Measurements from ENCODE around the gene MAP3K8.

MAP3K8 gene

GRCh38 chr10:30433730-30434272 lies at the start of gene MAP3K8:
TSS of gene MAP3K8 (plus strand) at chr10:30434184. CDS start at chr10:30438939, 4,755 bp downstream.
- Histone ChIP-seq H3K27ac (ENCODE audit: low read depth, low read length) (peak within 1 kb of the TSS; percentile 69), H3K27me3 (ENCODE audit: control insufficient read depth, low read length) (no peaks in the 10 kb centered on the region), H3K4me2 (ENCODE audit: low read length) (peak within 1 kb of the TSS; percentile 89), H3K36me3 (ENCODE audit: control insufficient read depth, low read length) (peaks cover 12% of the 10 kb centered on the region), H3K79me2 (ENCODE audit: control insufficient read depth, low read length) (peaks cover 14% of the 10 kb centered on the region), H3K4me1 (ENCODE audit: control insufficient read depth, low read length) (peaks cover 75% of the 10 kb centered on the region), H3K9me2 (replicated peaks; ENCODE audit: control insufficient read depth, low read length) (no peaks in the 10 kb centered on the region), H3F3A (ENCODE audit: control insufficient read depth, insufficient read depth) (peaks cover 30% of the 10 kb centered on the region), H4K20me1 (ENCODE audit: control insufficient read depth, insufficient read depth, low read depth, low read length) (no peaks in the 10 kb centered on the region), H3K4me3 (ENCODE audit: low read length) (peak within 1 kb of the TSS; percentile 88), H3K9me3 (ENCODE audit: control insufficient read depth, insufficient read depth, low read length) (no peaks in the 10 kb centered on the region)
- TF ChIP-seq EZH2phosphoT487 (IDR thresholded peaks at IDR 0.05; ENCODE audit: borderline replicate concordance, low read length) (no peak), CTCF (IDR thresholded peaks at IDR 0.05; ENCODE audit: low read depth, low read length, poor library complexity, severe bottlenecking) (no peak)

GRCh38 chr10:30384701-30385201 lies 49.2 kb upstream of the MAP3K8 start:
- Histone ChIP-seq H3F3A (ENCODE audit: control insufficient read depth, insufficient read depth) (no peaks in the 10 kb centered on the region), H3K4me2 (ENCODE audit: low read length) (no peak overlapping the region), H3K9me3 (ENCODE audit: control insufficient read depth, insufficient read depth, low read length) (no peaks in the 10 kb centered on the region), H3K9me2 (replicated peaks; ENCODE audit: control insufficient read depth, low read length) (no peaks in the 10 kb centered on the region), H3K27me3 (ENCODE audit: control insufficient read depth, low read length) (peaks cover 7% of the 10 kb centered on the region), H3K27ac (ENCODE audit: low read depth, low read length) (no peak overlapping the region), H3K4me1 (ENCODE audit: control insufficient read depth, low read length) (no peaks in the 10 kb centered on the region), H3K36me3 (ENCODE audit: control insufficient read depth, low read length) (no peaks in the 10 kb centered on the region), H3K79me2 (ENCODE audit: control insufficient read depth, low read length) (no peaks in the 10 kb centered on the region), H4K20me1 (ENCODE audit: control insufficient read depth, insufficient read depth, low read depth, low read length) (no peaks in the 10 kb centered on the region), H3K4me3 (ENCODE audit: low read length) (no peak overlapping the region)
- peak; percentile 25 for TF ChIP-seq CTCF (IDR thresholded peaks at IDR 0.05; ENCODE audit: low read depth, low read length, poor library complexity, severe bottlenecking)
- no peak for TF ChIP-seq EZH2phosphoT487 (IDR thresholded peaks at IDR 0.05; ENCODE audit: borderline replicate concordance, low read length)

GRCh38 chr10:30386801-30387588 lies 47.0 kb upstream of the MAP3K8 start:
- Histone ChIP-seq H3K27ac (ENCODE audit: low read depth, low read length) (no peak overlapping the region), H3F3A (ENCODE audit: control insufficient read depth, insufficient read depth) (no peaks in the 10 kb centered on the region), H3K36me3 (ENCODE audit: control insufficient read depth, low read length) (no peaks in the 10 kb centered on the region), H3K4me1 (ENCODE audit: control insufficient read depth, low read length) (no peaks in the 10 kb centered on the region), H3K9me2 (replicated peaks; ENCODE audit: control insufficient read depth, low read length) (no peaks in the 10 kb centered on the region), H4K20me1 (ENCODE audit: control insufficient read depth, insufficient read depth, low read depth, low read length) (no peaks in the 10 kb centered on the region), H3K9me3 (ENCODE audit: control insufficient read depth, insufficient read depth, low read length) (no peaks in the 10 kb centered on the region), H3K4me2 (ENCODE audit: low read length) (no peak overlapping the region), H3K4me3 (ENCODE audit: low read length) (no peak overlapping the region), H3K79me2 (ENCODE audit: control insufficient read depth, low read length) (no peaks in the 10 kb centered on the region), H3K27me3 (ENCODE audit: control insufficient read depth, low read length) (peaks cover 4% of the 10 kb centered on the region)
- TF ChIP-seq EZH2phosphoT487 (IDR thresholded peaks at IDR 0.05; ENCODE audit: borderline replicate concordance, low read length) (no peak), CTCF (IDR thresholded peaks at IDR 0.05; ENCODE audit: low read depth, low read length, poor library complexity, severe bottlenecking) (no peak)

Measured in DOHH2 (cell line).